SH-SY5Y (cell line): ENCODE measurements around the gene ELMO1.

ENCODE experiments used
- GATA2 ChIP-seq: IDR thresholded peaks from 2 replicates; pipeline ENCODE4 v1.6.1; 2011; ENCODE audit warnings: mild to moderate bottlenecking, low read depth, low read length
- GATA3 ChIP-seq: IDR thresholded peaks from 2 replicates; pipeline ENCODE4 v1.6.1; 2011; ENCODE audit warnings: low read depth, mild to moderate bottlenecking, low read length, moderate library complexity

GRCh38 chr7:36985316-36985715 is 463.3 kb downstream of the ELMO1 start:
- no peak for TF ChIP-seq GATA3
- no peak for TF ChIP-seq GATA2
